ENCODE results near the gene C1QTNF5.

Gene C1QTNF5

DNA sequence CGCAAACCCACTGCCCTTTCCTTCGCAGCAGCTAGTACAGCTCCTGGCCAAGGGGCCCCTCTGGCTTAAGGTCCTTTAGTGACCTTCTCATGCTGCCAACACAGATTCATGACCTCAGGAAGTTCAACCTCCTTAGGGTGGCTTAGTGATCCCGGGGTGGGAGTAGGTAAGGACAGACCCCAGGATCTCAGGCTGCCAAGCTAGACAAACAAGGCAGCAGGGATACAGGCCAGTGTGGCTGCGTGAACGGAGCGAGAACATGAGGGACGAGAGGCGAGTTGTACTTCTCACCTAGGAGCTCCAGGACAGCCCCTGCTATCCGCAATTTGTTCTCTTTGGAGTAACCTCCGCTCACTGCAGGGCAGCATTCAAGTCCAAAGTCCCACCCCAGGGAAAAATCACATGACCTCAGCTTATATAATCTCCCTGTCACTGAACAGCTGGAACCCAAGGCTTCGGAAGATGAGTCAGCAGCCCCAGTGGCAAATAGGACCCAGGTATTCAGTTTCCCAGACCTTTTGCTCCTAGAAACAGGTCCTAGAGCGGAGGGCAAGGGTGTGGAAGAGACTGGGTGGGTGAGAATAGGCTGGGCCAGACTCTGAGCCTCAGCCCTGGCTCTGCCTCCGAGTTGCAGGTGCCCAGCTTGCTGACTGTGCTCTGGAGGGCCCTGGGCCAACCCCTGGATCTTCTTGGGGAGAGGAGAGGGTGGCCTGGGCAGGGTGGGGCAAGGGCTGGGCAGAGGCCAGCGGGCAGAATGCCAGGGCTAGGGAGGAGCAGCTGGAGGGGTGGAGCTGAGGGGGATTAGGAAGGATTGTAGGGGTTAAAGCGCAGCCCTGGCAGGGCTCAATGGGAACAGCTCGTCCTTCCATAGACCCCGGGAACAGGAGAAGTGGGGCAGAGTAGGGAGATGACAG, 27.7 kb upstream of the C1QTNF5 start (continued):
- no peak for TF ChIP-seq ZNF341 (tag by site-specific recombination; IDR thresholded peaks at IDR 0.05; ENCODE audit: low read depth)
- 0 out of 2 replicates have a peak, but pooled peaks have one; percentile 23 for TF ChIP-seq ZBTB20 (tag by site-specific recombination; IDR thresholded peaks at IDR 0.05)
- no peak for TF ChIP-seq SCRT1 (tag by site-specific recombination; IDR thresholded peaks at IDR 0.05; ENCODE audit: borderline replicate concordance)
- peak; percentile 66 for TF ChIP-seq ZNF600 (tag by site-specific recombination; IDR thresholded peaks at IDR 0.05)
- TF ChIP-seq, protein P1, sequence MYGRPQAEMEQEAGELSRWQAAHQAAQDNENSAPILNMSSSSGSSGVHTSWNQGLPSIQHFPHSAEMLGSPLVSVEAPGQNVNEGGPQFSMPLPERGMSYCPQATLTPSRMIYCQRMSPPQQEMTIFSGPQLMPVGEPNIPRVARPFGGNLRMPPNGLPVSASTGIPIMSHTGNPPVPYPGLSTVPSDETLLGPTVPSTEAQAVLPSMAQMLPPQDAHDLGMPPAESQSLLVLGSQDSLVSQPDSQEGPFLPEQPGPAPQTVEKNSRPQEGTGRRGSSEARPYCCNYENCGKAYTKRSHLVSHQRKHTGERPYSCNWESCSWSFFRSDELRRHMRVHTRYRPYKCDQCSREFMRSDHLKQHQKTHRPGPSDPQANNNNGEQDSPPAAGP (tag by site-specific recombination; IDR thresholded peaks at IDR 0.05): peak; percentile 49; the same call in 1 of the 2 replicates
- no peak for TF ChIP-seq ZNF514 (tag by site-specific recombination; IDR thresholded peaks at IDR 0.05)

DNA sequence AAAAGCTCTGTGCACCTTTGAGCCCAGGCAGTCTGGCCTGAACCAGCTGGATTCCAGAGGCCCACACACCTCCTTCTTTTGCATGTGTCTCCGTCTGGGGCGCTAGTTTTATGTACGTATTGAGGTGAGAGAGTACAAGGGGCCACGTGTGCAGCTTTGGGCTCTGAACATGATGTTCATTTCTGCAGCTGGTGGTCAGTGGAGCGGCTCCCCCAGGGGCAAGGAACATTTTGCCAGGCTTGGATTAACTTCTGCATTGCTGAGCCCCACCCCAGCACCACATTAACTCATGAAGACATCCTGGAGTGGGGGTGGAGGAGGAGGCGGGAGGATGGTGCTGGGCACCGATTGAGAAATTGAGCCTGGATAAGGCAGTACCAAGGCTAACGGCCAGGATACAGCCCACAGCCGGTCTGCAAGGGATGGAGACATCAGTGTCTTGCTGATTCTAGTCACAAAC, 27.0 kb upstream of the C1QTNF5 start:
- ChIA-PET POLR2A (interaction anchor here (0.7 to 1.8 kb wide), 2 partner anchors 29 to 282 kb away, joined by 3 to 20 read pairs; no protein-coding TSS in a partner anchor), CTCF (interaction anchor here (0.5 to 5.4 kb wide), 12 partner anchors 9 to 438 kb away, joined by 3 to 59 read pairs (median 4); partner anchors contain the start of genes C1QTNF5 and USP2)
- Histone ChIP-seq H3K4me3 (ENCODE audit: low read depth, low read length) (no peak overlapping the region), H3K27ac (ENCODE audit: extremely low read depth, low read depth, low read length) (no peak overlapping the region), H3K4me1 (ENCODE audit: control insufficient read depth, insufficient read depth, low read length) (peaks cover 2% of the 10 kb centered on the region; the same call in 1 of the 2 replicates), H3K36me3 (ENCODE audit: control insufficient read depth in 2 of 2, insufficient read depth in 1 of 2, low read length in 2 of 2) (no peaks in the 10 kb centered on the region), H3K9me3 (ENCODE audit: control insufficient read depth, insufficient read depth, low read depth, low read length) (no peaks in the 10 kb centered on the region)
- peak; percentile 28; the same call in 1 of the 2 replicates for TF ChIP-seq EGR2 (tag by site-specific recombination; IDR thresholded peaks at IDR 0.05; ENCODE audit: low read depth)
- TF ChIP-seq ZFHX2 (tag by site-specific recombination; conservative IDR thresholded peaks at IDR 0.05): peak; percentile 52
- no peak for TF ChIP-seq GLI2 (tag by site-specific recombination; IDR thresholded peaks at IDR 0.05; ENCODE audit: borderline replicate concordance, low read depth)
- TF ChIP-seq RBAK (tag by site-specific recombination; IDR thresholded peaks at IDR 0.05): no peak
- no peak for TF ChIP-seq WT1 (tag by site-specific recombination; IDR thresholded peaks at IDR 0.05)
- no peak for TF ChIP-seq ZNF521 (tag by site-specific recombination; IDR thresholded peaks at IDR 0.05)
- no peak for TF ChIP-seq SALL2 (tag by site-specific recombination; IDR thresholded peaks at IDR 0.05; ENCODE audit: borderline replicate concordance)

DNA sequence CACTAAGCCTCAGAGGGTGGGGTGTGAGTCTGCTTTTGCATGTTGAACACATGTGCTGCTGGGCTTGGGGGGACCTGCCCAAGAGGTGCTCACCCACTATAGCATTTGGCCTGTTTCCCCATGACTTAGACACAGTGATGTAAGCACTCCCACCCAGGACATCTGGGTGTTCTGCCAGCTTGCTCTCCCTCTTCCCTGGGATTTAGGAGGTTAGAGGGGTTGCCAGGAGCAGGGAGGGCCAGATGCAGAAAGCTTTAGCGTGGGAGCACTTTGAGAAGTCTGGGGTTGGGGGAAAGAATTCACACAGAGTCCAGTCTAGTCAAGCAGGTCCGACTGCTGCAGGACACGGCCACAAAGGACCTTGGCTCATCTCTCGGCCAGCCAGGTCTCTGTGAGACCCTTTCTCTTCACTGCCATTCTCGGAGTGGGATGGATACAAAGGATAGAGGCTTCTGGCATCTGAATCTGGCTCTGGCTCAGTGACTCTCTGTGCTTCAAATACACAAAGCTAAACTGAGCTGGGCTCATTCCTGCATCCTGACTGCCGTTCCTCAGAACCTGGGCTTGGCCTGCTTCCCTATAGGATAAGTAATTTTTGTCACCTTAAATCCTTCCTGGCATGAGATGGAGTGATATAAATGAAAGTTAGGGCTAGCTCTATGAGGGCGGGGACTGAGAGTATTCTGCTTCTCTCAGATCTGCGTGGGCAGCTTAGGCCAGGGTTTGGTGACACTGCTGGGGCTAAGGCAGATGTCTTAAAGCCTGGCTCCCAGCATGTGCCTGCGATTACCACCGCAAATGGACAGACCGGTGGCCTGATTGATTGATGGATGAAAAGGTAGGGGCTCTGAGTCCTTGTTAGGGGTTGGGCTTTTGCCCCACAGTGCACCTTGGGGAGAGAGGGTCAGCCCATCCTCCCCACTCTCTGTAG, 26.3 kb upstream of the C1QTNF5 start:
- ChIA-PET CTCF (interaction anchor here (0.5 to 5.4 kb wide), 8 partner anchors 10 to 166 kb away, joined by 3 to 59 read pairs (median 4); partner anchors contain the start of genes C1QTNF5 and USP2), POLR2A (interaction anchor here (0.8 kb wide), 1 partner anchor 29 kb away, joined by 3 read pairs; no protein-coding TSS in a partner anchor)
- TF ChIP-seq, protein P2, sequence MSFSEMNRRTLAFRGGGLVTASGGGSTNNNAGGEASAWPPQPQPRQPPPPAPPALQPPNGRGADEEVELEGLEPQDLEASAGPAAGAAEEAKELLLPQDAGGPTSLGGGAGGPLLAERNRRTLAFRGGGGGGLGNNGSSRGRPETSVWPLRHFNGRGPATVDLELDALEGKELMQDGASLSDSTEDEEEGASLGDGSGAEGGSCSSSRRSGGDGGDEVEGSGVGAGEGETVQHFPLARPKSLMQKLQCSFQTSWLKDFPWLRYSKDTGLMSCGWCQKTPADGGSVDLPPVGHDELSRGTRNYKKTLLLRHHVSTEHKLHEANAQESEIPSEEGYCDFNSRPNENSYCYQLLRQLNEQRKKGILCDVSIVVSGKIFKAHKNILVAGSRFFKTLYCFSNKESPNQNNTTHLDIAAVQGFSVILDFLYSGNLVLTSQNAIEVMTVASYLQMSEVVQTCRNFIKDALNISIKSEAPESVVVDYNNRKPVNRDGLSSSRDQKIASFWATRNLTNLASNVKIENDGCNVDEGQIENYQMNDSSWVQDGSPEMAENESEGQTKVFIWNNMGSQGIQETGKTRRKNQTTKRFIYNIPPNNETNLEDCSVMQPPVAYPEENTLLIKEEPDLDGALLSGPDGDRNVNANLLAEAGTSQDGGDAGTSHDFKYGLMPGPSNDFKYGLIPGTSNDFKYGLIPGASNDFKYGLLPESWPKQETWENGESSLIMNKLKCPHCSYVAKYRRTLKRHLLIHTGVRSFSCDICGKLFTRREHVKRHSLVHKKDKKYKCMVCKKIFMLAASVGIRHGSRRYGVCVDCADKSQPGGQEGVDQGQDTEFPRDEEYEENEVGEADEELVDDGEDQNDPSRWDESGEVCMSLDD (tag by site-specific recombination; IDR thresholded peaks at IDR 0.05): no peak
- TF ChIP-seq FEZF1 (tag by site-specific recombination; IDR thresholded peaks at IDR 0.05) (no peak), ZNF132 (tag by site-specific recombination; IDR thresholded peaks at IDR 0.05; ENCODE audit: borderline replicate concordance) (no peak), ZNF48 (tag by site-specific recombination; IDR thresholded peaks at IDR 0.05) (no peak)
- TF ChIP-seq, protein P3, sequence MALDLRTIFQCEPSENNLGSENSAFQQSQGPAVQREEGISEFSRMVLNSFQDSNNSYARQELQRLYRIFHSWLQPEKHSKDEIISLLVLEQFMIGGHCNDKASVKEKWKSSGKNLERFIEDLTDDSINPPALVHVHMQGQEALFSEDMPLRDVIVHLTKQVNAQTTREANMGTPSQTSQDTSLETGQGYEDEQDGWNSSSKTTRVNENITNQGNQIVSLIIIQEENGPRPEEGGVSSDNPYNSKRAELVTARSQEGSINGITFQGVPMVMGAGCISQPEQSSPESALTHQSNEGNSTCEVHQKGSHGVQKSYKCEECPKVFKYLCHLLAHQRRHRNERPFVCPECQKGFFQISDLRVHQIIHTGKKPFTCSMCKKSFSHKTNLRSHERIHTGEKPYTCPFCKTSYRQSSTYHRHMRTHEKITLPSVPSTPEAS (tag by site-specific recombination; IDR thresholded peaks at IDR 0.05): no peak
- TF ChIP-seq, protein P4, sequence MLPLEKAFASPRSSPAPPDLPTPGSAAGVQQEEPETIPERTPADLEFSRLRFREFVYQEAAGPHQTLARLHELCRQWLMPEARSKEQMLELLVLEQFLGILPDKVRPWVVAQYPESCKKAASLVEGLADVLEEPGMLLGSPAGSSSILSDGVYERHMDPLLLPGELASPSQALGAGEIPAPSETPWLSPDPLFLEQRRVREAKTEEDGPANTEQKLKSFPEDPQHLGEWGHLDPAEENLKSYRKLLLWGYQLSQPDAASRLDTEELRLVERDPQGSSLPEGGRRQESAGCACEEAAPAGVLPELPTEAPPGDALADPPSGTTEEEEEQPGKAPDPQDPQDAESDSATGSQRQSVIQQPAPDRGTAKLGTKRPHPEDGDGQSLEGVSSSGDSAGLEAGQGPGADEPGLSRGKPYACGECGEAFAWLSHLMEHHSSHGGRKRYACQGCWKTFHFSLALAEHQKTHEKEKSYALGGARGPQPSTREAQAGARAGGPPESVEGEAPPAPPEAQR (tag by site-specific recombination; IDR thresholded peaks at IDR 0.05): no peak

More for the DNA sequence above, 26.3 kb upstream of the C1QTNF5 start:
- H3K4me3 ChIP-seq (ENCODE audit: low read depth, low read length): no peak overlapping the region
- H3K27ac ChIP-seq (ENCODE audit: extremely low read depth, low read depth, low read length): no peak overlapping the region
- H3K4me1 ChIP-seq (ENCODE audit: control insufficient read depth, insufficient read depth, low read length): peaks cover 7% of the 10 kb centered on the region
- H3K36me3 ChIP-seq (ENCODE audit: control insufficient read depth in 2 of 2, insufficient read depth in 1 of 2, low read length in 2 of 2): no peaks in the 10 kb centered on the region
- no peaks in the 10 kb centered on the region for H3K9me3 ChIP-seq (ENCODE audit: control insufficient read depth, insufficient read depth, low read depth, low read length)
